ENCODE data around the gene TEAD4. TPM values are rescaled to one million over a fixed set of nuclear protein-coding genes. Genes with fewer than 3 reads are reported as not detected.

The TEAD4 gene
- total RNA-seq, 6 experiments from 2014 or later = 0.81 to 8.5 (median 3.0) TPM

GRCh38 chr12:2960996-2961616 lies 1.9 kb downstream of the TEAD4 start:
- Histone ChIP-seq H3K27ac (no peak overlapping the region), H3K4me3 (no peak overlapping the region), H3K27me3 (no peaks in the 10 kb centered on the region), H3K9me3 (no peaks in the 10 kb centered on the region), H3K36me3 (no peaks in the 10 kb centered on the region), H3K4me1 (peaks cover 0 to 7% (median 0%) of the 10 kb centered on the region in 4 donors)
- no peak for TF ChIP-seq CTCF (IDR thresholded peaks at IDR 0.05)
- no peak for TF ChIP-seq POLR2A (IDR thresholded peaks at IDR 0.05)
- DNase-seq = no peak
- WGBS (ENCODE audit: insufficient coverage, low coverage, low lambda C conversion rate, missing lambda C conversion rate) = 47% methylated on average over 10 of the region's 10 CpGs
- no peak for ATAC-seq
- intact Hi-C loops (cut with DNase I) = no loop called here

GRCh38 chr12:2961705-2962104 lies 2.5 kb downstream of the TEAD4 start:
- Histone ChIP-seq H3K4me3 (no peak overlapping the region), H3K4me1 (peaks cover 0 to 7% (median 0%) of the 10 kb centered on the region in 4 donors), H3K27ac (no peak overlapping the region), H3K27me3 (no peaks in the 10 kb centered on the region), H3K36me3 (no peaks in the 10 kb centered on the region), H3K9me3 (no peaks in the 10 kb centered on the region)
- ATAC-seq (no peak), DNase-seq (no peak)
- 40% methylated on average over 4 of the region's 5 CpGs for WGBS (ENCODE audit: insufficient coverage, low coverage, low lambda C conversion rate, missing lambda C conversion rate)
- no peak for TF ChIP-seq POLR2A (IDR thresholded peaks at IDR 0.05)
- TF ChIP-seq CTCF (IDR thresholded peaks at IDR 0.05) = no peak
- intact Hi-C loops (cut with DNase I) = no loop called here

- Histone ChIP-seq H3K27ac (no peak overlapping the region), H3K4me1 (peaks cover 0 to 7% (median 0%) of the 10 kb centered on the region in 4 donors), H3K9me3 (no peaks in the 10 kb centered on the region), H3K4me3 (no peak overlapping the region), H3K27me3 (no peaks in the 10 kb centered on the region), H3K36me3 (no peaks in the 10 kb centered on the region)
- no peak for DNase-seq
- peak; percentile 14 to 66 (median 17) for ATAC-seq
- 44% methylated on average over 7 of the region's 9 CpGs for whole genome bisulfite sequencing (ENCODE audit: insufficient coverage, low coverage, low lambda C conversion rate, missing lambda C conversion rate)
- TF ChIP-seq POLR2A (IDR thresholded peaks at IDR 0.05) (no peak), CTCF (IDR thresholded peaks at IDR 0.05) (no peak)
- intact Hi-C loops (cut with DNase I) = no loop called here
Observed at GRCh38 chr12:2963154-2963759, 4.1 kb downstream of the TEAD4 start.

DNA sequence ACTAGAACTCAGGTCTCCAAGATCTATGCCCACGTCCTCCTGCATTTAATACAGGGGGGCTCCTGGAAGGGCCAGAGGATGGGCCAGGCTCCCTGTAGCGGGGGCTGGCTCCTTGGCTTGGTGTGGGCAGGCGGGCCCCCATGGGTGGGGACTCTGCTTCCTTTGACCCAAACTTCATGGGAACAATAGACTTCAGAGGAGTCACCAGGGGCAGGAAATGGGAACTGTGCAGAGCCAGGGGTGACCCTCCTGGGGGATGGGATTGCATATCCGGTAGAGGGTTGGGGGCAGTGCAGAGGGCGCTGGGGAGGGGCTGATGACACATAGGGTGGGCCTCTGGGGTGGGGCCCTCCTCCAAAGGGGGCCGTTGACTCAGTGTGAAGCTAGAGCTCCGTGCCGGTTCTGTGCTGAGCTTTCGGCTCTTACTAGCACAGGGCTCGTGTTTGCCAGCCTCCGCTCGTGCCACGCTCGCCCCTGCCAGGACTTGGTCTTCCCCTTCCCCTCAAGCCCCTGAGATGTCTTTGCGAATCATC lies 4.6 kb downstream of the TEAD4 start:
- peak in 1 of 3 donors; percentile 48 for DNase-seq
- WGBS (ENCODE audit: insufficient coverage, low coverage, low lambda C conversion rate, missing lambda C conversion rate) = 71% methylated on average over 2 of the region's 15 CpGs

More for the DNA sequence above, 4.6 kb downstream of the TEAD4 start:
- Histone ChIP-seq H3K4me1 (peaks cover 0 to 7% (median 0%) of the 10 kb centered on the region in 4 donors), H3K4me3 (no peak overlapping the region), H3K27ac (no peak overlapping the region), H3K27me3 (no peaks in the 10 kb centered on the region), H3K9me3 (no peaks in the 10 kb centered on the region), H3K36me3 (no peaks in the 10 kb centered on the region)
- no peak for TF ChIP-seq CTCF (IDR thresholded peaks at IDR 0.05)
- no peak for TF ChIP-seq POLR2A (IDR thresholded peaks at IDR 0.05)
- peak; percentile 14 to 57 (median 45) for ATAC-seq
- intact Hi-C loops (cut with DNase I) = no loop called here
